ENCODE measurements around the gene EGFL6.
A peak's percentile ranks its signal among the peaks of the same experiment; 100 is the strongest.
"Not testable (repeated sequence)": the region's sequence is repeated elsewhere in the genome, so short reads cannot be mapped to it uniquely, and the experiment has no call there.

The EGFL6 gene

DNA sequence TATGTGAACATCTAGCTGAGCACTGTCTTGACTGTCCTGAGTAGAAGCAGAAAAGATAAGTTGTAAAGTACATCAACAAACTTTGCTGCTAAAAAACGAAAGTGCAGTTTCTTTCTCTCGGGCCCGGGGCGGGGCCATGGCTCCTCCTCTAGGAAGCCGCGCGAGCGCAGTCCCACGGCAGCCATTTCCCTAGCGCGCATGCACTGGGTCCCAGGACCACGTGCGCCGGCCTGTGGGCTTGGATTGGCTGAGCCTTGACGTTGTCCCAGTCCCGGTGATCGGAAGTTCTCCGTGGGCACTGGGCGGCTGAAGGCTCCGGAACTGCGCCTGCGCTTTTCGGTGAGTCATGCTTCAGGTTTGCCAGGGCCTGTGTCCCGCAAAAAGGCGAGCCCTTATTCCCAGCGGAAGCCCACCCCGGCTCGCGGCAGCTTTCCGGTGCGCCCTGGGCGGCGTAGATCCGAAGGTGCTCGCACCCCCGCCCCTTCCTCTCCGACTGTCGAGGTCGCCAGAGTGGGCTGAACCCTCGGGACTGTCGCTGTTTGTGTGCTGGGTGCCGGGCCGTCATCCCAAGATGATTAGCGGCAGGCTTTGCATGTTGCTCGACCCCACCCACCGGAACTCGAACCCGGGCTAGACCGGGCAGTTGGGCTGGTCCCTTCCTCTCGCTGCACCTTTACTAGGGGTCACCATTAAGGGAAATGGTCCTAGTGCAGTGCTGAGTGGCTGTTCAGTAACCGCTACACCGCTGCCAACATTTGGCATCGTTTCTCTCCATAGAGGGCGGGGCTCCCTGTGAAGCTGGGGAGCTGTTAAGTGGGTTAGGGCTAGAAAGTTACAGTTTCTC, 83.7 kb downstream of the EGFL6 start, which contains the start of gene TCEANC:
Gene TCEANC (plus strand): TSS at position 292 of the 844 bp plus-strand sequence. CDS start 9,368 bp downstream, outside the sequence.
- DNase-seq (ENCODE audit: low read depth in 2 of 2, low spot score in 1 of 2): peak; percentile 75 to 93

DNA sequence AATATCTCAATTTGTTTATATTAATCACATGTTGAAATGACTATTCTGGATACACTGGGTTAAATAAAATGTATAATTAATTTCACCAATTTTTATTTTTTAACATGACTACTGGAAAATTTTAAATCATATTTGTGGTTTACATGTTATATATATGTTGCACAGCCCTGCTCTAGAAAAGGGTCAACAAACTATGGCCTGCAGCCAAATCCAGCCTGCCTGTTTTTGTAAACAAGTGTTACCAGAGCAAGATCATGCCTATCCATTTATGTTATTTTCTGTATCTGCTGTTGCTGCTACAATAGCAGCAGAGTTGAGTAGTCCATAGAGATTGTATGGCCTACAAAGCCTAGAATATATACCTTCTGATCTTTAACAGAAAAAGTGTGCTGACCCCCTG, 84.7 kb downstream of the EGFL6 start:
- no peak for DNase-seq (ENCODE audit: low read depth in 2 of 2, low spot score in 1 of 2)

DNA sequence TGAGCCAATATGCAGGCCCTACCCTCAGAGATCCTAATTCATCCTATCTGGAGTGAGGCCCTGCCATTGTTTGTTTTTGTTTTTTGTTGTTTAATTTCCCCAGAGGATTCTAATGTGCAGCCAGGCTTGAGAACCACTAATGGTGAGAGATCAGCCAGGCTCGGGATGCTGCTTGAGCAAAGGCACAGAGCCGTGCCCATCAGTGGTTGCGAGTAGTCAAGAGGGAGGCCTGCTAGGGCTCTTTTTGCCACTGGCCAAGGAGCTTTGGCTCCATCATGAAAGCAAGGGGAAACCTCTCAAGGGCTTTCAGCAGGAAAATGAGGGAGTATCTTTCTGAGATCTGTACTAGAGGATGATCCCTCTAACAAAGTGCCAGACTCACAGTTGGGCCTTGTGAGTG, 86.3 kb downstream of the EGFL6 start:
- DNase-seq (ENCODE audit: low read depth in 2 of 2, low spot score in 1 of 2): no peak

DNA sequence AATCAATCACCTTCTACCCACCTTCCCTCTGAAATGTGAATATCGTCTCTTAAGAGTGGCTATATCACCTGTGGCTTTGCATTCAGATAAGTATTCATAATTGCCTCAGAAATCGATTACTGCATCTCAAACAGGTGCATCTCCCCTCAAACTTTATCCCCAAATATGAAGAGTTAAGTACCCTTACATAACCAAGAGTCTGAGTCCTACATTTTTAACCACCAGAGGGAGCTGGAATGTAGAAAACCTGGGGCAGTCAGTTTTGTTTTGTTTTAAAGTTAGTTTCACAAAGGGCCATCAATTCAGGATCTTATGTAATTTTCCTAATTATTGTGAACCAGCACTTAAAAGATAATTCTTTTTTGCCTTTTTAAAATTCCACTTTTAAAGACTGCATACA, 89.2 kb downstream of the EGFL6 start:
- DNase-seq (ENCODE audit: low read depth in 2 of 2, low spot score in 1 of 2): no peak

DNA sequence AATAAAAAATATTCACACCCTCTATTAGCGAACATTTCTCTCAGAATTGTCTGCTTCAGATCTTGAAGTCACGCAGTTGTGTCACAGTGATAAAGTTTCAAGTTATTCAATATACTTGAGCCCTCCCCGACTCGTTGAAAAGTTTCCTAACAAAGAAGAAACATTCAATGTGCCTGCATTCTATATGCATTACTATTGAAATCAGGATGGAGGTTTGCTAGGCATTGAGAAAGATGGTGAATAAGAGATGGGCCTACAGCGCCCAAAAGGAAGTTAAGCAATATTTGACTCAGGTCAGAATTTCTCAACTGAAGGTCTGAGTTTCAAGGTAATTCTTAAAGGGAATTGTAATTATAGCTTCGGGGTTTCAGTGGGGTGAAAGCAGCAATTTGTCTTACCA, 89.7 kb downstream of the EGFL6 start:
- no peak for DNase-seq (ENCODE audit: low read depth in 2 of 2, low spot score in 1 of 2)

DNA sequence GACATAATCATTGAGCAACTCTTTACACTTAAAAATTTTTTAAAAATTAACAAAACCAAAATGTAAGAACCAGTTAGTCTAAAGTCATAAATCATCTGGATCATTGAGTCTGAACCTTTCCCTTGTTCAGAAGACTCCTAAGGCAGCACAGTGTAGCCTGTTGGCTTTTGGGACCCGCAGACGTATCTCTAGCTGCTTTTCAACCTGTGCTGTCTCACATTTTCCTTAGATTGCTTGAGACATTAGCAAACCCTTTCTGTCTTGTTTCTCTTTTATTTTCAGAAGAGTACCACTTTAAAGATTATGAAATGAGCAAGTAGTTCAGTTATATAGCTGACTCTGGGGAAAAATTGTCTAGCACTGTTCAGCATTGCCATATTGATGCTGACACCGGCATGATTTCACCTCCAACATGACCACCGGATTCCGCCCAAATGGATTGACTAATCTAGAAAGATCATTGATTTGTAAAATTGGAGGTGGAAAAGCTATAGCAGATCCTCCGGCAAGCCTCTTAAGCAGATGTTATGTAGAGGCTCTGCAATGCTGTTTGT, 92.4 kb downstream of the EGFL6 start:
- DNase-seq (ENCODE audit: low read depth in 2 of 2, low spot score in 1 of 2): no peak

DNA sequence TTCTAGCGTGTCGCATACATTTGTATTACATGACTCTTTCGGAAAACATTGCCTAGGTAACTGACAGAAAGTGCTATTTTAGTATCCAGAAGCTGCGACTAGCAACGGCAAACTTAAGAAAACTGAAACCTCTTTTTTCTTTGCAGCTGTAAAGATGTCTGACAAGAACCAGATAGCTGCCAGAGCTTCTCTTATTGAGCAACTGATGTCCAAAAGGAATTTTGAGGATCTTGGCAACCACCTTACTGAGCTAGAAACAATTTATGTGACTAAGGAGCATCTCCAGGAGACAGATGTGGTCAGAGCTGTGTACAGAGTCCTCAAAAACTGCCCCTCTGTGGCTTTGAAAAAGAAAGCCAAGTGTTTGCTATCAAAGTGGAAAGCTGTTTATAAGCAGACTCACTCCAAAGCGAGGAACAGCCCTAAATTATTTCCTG, 93.0 kb downstream of the EGFL6 start:
- DNase-seq (ENCODE audit: low read depth in 2 of 2, low spot score in 1 of 2): no peak

DNA sequence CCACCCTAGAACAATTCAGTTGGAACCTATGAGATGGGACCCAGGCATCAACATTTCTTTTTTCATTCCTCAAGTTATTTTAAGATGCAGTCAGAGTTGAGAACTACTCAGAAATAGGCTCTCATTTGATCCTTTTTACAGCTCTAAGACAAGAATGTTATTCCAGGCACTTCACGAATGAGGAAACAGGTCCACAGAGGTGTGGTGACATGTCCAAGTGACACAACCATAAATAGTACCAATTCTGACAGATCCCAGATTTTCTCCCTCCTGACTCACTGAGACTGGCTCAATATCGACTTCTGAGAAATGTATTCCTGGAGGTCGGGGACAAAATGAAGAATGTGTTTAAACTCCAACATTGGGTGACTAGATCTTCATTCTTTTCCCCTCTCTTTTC, 94.6 kb downstream of the EGFL6 start:
- DNase-seq (ENCODE audit: low read depth in 2 of 2, low spot score in 1 of 2): no peak

DNA sequence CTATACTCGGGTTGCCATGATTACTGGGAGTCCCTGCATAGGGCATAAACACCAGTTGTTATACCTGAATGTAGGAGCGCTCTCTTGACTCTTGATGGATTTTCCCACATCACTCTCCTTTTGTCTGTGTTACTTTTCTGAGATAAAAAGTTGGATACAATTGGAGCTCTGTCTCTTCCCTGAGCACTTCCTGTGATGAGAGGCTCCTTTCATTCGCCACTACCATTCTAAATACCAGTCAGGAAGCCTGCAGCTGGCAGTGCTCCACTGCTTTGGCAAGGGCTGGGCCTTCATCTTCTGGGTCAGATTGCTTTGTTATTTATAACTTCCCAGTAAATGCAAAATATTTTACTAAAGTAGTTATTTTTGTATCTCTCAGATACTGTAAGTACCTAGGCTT, 97.4 kb downstream of the EGFL6 start:
- no peak for DNase-seq (ENCODE audit: low read depth in 2 of 2, low spot score in 1 of 2)

DNA sequence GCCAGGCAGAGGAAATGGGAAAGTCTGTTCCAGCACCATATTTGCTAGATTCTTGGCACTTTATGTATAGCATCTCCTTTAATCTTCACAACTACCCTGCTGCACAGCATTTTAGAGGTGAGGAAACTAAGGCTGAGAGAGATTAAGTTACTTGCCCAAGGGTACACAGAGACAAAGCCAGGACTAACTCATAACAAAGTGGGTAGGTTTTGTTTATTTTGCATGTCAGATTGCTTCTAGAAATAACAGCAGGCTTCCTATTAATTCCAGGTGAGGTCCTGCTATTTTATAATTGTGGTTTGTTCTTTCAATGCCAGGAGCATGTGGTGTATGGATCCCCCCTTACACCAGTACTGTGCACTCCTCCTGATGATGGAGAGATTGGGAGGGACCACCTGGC, 98.5 kb downstream of the EGFL6 start:
- DNase-seq (ENCODE audit: low read depth in 2 of 2, low spot score in 1 of 2): no peak

DNA sequence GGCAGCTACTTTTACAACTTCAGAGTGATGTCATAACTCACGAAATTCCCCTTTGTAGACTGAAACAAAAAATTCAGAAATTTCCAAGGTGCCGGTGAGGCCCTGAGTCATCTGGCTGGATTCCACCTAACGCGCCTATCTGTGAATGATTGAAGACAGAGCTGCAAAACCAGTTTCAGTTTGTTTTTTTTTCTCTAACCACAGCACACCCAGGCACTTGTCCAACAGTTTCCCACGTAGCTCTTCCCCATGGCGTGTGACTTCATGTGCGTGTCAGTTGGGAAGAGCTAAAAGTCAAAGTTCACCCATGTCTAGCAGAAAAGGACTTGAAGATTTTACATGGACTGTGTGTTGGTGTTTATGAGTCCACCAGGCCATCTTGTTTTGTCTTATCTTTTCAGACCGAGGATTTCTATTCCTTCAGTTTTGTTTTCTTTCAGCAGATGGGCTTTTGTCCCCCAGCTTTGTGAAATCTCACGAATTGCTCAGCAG, 99.9 kb downstream of the EGFL6 start:
- no peak for DNase-seq (ENCODE audit: low read depth in 2 of 2, low spot score in 1 of 2)

DNA sequence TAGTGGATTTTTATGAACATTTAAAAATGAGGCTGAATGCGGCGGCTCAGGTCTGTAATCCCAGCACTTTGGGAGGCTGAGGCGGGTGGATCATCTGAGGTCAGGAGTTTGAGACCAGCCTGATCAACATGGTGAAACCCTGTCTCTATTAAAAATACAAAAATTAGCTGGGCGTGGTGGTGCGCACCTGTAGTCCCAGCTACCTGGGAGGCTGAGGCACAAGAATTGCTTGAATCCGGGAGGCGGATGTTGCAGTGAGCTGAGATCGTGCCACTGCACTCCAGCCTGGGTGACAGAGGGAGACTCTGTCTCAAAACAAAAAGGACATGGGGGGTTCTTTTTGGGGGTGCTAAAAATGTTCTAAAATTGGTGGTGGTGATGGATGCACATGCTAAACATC, 100.4 kb downstream of the EGFL6 start:
- DNase-seq (ENCODE audit: low read depth in 2 of 2, low spot score in 1 of 2): not testable (repeated sequence)

DNA sequence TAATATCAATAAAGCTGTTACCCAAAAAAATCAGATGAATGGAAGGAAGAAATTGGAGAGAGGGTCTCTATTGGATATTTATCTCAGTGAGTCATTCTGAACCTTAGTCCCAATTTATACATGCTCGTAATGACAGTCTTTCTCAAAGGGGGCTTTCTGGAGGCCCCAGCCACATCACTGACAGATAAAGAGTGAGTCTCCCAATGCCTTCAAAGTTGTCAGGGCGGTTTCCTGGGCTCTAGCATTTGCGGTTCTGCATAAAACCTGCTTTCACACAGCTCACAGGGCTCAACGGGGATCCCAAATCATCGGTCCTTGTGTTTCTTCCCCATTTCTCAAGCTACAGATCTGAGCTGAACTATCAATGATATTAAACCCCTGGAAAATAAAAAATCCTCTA, 100.8 kb downstream of the EGFL6 start:
- no peak for DNase-seq (ENCODE audit: low read depth in 2 of 2, low spot score in 1 of 2)

DNA sequence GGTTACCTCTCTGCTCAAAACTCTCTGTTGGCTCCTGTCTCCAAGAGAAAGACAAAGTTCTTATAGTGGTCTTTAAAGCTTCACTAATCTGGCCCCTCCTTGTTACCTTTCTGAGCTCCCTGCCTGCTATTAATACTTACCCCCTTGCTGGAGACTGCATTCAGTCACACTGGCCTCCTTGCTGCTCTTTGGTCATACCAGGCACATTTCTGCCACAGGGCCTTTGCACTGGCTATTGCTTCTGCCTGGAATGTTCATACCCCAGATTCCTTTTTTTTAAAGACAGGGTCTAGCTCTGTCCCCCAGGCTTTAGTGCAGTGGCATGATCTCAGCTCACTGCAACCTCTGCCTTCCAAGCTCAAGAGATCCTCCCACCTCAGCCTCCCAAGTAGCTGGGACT, 103.6 kb downstream of the EGFL6 start:
- no peak for DNase-seq (ENCODE audit: low read depth in 2 of 2, low spot score in 1 of 2)

DNA sequence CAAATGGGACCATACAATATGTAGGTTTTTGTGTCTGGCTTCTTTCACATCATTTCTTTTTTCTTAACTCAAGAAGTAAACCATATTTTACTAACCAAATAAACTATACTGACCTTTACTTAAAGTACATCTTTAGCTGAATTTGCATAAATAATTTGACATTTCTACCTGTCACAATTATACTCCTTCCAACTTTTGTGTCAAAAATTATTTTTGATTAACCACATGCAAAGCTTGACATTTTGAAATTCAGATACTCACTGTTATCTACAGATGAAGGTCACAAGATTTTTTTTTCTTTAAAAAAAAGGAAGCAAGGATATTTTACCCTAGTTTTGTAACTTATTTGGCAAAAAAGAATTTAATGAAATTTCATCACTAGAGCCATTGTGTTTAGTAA, 107.5 kb downstream of the EGFL6 start:
- no peak for DNase-seq (ENCODE audit: low read depth in 2 of 2, low spot score in 1 of 2)

DNA sequence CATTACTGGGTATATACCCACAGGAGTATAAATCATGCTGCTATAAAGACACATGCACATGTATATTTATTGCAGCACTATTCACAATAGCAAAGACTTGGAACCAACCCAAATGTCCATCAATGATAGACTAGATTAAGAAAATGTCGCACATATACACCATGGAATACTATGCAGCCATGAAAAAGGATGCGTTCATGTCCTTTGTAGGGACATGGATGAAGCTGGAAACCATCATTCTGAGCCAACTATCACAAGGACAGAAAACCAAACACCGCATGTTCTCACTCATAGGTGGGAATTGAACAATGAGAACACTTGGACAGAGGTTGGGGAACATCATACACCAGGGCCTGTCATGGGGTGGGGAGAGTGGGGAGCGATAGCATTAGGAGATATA, 110.3 kb downstream of the EGFL6 start:
- DNase-seq (ENCODE audit: low read depth in 2 of 2, low spot score in 1 of 2): not testable (repeated sequence)

DNA sequence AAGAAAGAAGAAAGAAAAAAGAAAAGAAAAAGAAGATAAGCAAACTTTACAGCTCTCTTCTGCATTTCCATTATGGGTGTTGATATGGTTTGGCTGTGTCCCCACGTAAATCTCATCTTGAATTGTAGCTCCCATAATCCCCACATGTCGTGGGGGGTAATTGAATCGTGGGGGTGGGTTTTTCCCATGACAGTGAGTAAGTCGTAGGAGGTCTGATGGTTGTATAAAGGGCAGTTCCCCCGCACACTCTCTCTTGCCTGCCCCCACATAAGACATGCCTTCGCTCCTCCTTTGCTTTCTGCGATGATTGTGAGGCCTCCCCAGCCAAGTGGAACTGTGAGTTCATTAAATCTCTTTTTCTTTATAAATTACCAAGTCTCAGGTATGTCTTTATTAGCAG, 112.2 kb downstream of the EGFL6 start:
- no peak for DNase-seq (ENCODE audit: low read depth in 2 of 2, low spot score in 1 of 2)

Measured in stimulated activated CD8-positive, alpha-beta memory T cell treated with anti-CD3 and anti-CD28 coated beads, Interleukin-4, amount 100 ng/mL, for 4 hours (primary cell).